ENCODE measurements around the gene RBL2.
"Not testable (repeated sequence)": the region's sequence is repeated elsewhere in the genome, so short reads cannot be mapped to it uniquely, and the experiment has no call there.

Gene RBL2

GRCh38 chr16:53506254-53506653 is 72.0 kb downstream of the RBL2 start:
- no peak for DNase-seq

- no peak for DNase-seq
Observed at GRCh38 chr16:53507464-53508179, 73.4 kb downstream of the RBL2 start.

- peak; percentile 17 for DNase-seq
Observed at GRCh38 chr16:53509906-53510703, 75.8 kb downstream of the RBL2 start.

GRCh38 chr16:53510704-53511070 is 76.4 kb downstream of the RBL2 start:
- DNase-seq: no peak

GRCh38 chr16:53511084-53511402 is 76.8 kb downstream of the RBL2 start:
- DNase-seq: no peak

GRCh38 chr16:53511403-53512280 is 77.4 kb downstream of the RBL2 start:
- DNase-seq: no peak

GRCh38 chr16:53512795-53513194 is 78.5 kb downstream of the RBL2 start:
- DNase-seq: not testable (repeated sequence)

- no peak for DNase-seq
Observed at GRCh38 chr16:53515259-53515658, 81.0 kb downstream of the RBL2 start.

- DNase-seq: no peak
Observed at GRCh38 chr16:53515811-53516210, 81.5 kb downstream of the RBL2 start.

GRCh38 chr16:53517851-53518250 is 83.6 kb downstream of the RBL2 start:
- DNase-seq: no peak

- DNase-seq: no peak
Observed at GRCh38 chr16:53518550-53519416, 84.5 kb downstream of the RBL2 start.

GRCh38 chr16:53519417-53520091 is 85.3 kb downstream of the RBL2 start:
- DNase-seq: no peak

GRCh38 chr16:53523126-53523804 is 89.0 kb downstream of the RBL2 start:
- DNase-seq: no peak

GRCh38 chr16:53523971-53524548 is 89.8 kb downstream of the RBL2 start:
- no peak for DNase-seq

GRCh38 chr16:53528797-53529196 is 94.5 kb downstream of the RBL2 start:
- DNase-seq: no peak

- DNase-seq: no peak
Observed at GRCh38 chr16:53529513-53529912, 95.2 kb downstream of the RBL2 start.

GRCh38 chr16:53530046-53530445 is 95.8 kb downstream of the RBL2 start:
- no peak for DNase-seq

- no peak for DNase-seq
Observed at GRCh38 chr16:53530741-53531140, 96.5 kb downstream of the RBL2 start.

GRCh38 chr16:53534206-53534605 is 99.9 kb downstream of the RBL2 start:
- DNase-seq: no peak

GRCh38 chr16:53537626-53538025 is 103.4 kb downstream of the RBL2 start:
- DNase-seq: no peak

GRCh38 chr16:53539346-53539745 is 105.1 kb downstream of the RBL2 start:
- DNase-seq: not testable (repeated sequence)
